NCI-H748 treated with DMSO at 0.1 percent for 48 hours (cell line): ENCODE measurements around the gene SPEF2.

Experiments used
- DNase-seq: peaks from one replicate; lab custom pipeline; 2025; lab: John Stamatoyannopoulos, UW

Gene SPEF2

DNA sequence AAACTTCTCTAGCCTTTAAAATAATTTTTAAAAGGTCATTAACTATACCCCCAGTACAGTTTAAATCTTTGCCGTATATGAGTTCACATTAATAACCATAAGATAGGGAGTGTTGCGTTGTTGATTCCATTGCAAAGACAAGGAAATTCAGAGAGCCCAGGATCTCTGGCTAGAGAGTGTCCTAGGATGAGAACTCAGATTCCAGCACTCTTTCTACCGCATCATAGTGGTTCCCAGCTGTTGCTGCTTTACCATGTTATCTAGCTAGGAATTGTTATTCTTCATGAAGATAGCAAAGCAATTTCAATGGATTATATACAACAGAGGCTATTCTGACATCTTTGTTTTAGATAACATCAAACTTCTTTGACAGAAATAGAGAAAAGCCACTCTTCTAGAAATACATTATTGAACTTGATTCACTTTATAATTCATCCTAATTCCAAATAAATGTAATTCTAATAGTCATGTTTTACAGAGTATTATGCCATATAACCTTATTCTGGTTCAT lies 160.7 kb downstream of the SPEF2 start:
- DNase-seq: no peak

DNA sequence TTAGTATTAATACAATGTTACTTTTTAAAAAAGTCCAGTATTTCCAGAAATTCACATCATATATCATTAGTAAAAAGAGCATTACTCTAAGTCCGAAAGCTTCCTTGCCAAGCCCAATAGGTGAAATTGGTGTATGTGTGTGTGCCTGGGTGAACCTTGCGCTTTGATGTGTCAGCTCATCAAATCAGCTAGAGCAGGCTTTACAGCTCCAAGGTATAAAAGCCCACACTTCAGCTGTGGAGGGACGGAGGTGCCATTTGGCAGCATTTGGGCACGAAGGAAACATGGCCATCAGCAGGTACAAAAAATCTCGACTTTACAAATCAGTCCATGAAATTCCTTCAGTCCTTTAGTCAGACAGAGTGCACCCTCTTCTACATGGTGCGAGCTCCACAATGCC lies 162.6 kb downstream of the SPEF2 start:
- DNase-seq: no peak

DNA sequence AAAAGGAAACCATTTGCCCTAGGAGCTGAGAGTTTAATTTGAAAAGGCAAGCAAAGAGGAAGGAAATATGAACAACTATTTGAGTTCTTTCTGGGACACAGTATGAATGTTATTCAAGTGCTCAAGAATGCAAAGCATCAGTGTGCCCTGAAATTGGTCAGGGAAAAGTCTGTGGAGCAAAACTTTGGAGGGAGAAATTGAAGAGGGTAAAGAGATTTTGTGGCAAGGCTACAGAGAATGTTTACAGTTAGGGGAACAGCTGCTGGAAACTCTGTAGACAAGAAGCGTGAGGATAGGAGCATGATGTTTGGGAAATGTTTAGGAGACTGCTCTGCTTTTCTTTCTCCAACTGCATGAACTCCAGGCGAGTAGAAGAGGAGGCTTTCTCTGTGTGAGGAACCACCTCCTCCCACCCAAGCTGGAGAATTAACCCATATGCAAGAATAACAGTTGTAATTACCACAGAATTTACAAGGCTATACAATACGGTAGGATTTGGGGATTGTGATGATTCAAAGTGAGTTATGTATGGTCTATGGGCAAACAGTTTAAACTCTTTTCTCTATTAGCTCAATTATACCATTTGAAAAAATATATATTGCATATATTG lies 163.6 kb downstream of the SPEF2 start:
- no peak for DNase-seq

- no peak for DNase-seq
These were observed 165.9 kb downstream of the SPEF2 start for GRCh38 chr5:35783551-35783950.

- no peak for DNase-seq
These were observed 168.0 kb downstream of the SPEF2 start for GRCh38 chr5:35785601-35786085.

GRCh38 chr5:35788724-35789123 lies 171.1 kb downstream of the SPEF2 start:
- DNase-seq: no peak

DNA sequence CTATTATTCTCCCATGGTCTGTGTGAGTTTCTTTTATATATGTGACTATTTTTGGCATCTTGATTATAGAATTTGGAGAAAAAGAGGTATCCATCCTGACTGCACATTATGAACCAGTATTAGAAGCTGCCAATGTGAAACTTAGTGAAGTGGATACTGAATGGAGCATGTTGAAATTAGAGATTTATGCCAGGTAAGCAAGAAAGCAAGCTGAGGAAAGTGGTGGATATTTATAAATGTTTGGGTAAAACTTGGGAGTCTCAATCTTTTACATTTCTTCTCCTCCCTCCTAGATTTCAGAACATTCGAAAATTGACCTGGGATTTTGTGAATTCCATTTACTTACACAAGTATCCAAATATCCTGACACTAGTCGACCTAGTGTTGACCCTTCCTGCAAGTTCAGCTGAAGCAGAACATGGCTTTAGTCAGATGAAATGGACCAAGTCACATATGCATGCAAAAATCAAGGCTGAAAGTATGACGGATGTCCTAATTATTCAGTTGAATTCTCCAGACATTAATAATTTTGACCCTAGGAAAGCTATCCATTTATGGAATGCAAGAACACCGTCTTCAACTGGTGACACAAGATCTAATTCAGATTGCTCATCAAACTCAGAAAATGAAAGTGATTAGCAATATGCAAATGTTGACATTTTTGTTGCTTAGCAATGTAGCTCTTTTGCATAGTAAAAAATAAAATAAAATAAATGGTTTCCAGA lies 172.2 kb downstream of the SPEF2 start:
- DNase-seq: no peak

GRCh38 chr5:35790457-35790822 lies 172.8 kb downstream of the SPEF2 start:
- no peak for DNase-seq

GRCh38 chr5:35794328-35794619 lies 176.6 kb downstream of the SPEF2 start:
- no peak for DNase-seq

DNA sequence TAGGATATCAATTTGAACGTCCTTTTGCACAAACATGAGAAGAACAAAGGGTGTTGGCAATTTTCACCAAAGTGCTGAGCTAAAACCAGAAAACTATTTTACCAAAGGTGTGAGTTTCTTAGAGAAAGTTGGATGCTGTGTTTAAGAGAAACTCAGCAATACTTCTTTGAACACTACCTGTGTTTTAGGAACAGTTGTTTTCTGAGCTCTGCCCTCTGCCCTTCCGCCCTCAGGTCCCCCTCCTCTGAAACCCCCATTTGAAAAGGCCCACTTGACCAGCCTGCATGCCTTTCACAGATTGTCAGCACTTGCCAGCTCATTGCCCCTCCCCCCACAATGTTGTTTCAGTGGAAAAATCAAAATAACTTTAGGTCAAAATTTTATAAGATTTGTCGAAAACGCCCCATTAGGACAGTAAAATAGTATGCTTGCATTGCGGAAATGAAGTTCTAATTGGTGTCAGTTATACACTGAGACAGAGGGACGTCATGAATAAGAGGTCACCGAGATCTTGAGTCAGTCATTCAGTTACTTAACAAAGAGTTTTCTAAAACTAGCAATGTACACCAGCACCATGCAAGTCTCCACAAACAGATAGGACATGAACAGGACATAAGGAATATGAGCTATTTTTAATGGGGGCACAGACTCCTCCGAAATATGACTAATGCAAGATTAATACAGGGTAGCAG lies 177.2 kb downstream of the SPEF2 start:
- DNase-seq: no peak

DNA sequence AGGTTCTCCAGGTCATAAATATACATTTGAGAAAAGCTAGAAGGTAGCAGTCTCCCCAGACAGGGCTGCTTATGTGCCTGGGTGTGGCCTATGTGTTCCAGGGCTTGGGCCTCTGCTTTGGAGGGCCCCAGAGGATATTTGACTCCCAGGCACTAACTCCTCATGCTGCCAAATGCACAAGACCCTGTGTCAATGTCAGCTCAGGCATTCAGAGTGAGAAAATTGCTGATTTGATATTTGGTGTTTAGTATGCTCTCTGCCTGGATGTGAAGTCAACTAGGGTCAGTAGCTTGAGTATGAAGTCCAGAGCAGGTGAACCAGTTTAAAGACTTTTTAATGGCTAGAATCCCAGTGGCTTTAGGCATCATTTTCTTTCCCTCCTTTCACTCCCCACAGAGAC lies 181.5 kb downstream of the SPEF2 start:
- DNase-seq: no peak

GRCh38 chr5:35799753-35800152 lies 182.1 kb downstream of the SPEF2 start:
- no peak for DNase-seq

DNA sequence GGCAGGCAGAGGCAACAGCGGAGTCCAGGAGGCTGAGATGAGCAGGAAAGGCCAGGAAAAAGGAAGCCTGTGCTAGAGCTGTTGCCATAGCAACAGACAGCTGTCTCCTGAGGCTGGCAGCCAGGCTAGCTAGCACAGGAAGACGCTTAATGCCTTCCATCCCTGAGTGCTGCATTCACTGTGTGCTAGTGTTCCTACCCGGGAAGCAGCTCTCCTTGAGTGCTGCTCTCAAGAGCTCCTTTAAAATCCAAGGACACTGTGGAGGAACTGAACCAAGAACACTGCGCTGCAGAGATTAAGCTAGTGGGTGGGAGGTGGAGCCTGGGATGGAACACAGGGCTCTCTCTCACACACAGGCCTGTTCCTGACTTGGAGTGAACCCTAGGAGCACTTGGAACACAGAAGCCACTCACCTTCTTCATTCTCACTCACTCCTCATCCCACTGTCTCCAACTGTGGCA lies 185.6 kb downstream of the SPEF2 start:
- DNase-seq: peak; percentile 89

DNA sequence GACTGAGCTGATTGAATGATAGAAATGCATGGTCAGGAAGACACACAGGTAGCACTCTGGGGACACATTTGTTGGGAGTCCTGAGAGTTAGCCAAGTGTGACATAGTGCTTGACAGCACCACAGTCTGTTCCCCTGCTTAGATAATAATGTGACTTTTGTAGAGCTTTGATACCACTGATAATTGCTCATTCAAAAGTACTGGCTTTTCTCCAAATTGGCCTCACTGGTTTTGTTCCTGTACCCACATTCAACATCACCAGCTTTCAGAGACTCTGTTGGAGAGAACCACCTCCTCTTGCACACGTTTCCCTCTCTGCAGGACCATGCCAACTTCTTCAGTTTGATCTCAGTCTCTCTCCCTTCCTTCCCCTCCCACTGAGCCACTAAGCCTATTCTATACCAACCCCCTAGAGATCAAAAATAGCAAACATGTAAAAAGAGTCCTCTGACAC lies 186.6 kb downstream of the SPEF2 start:
- DNase-seq: no peak

GRCh38 chr5:35804841-35805240 lies 187.2 kb downstream of the SPEF2 start:
- DNase-seq: peak; percentile 41

DNA sequence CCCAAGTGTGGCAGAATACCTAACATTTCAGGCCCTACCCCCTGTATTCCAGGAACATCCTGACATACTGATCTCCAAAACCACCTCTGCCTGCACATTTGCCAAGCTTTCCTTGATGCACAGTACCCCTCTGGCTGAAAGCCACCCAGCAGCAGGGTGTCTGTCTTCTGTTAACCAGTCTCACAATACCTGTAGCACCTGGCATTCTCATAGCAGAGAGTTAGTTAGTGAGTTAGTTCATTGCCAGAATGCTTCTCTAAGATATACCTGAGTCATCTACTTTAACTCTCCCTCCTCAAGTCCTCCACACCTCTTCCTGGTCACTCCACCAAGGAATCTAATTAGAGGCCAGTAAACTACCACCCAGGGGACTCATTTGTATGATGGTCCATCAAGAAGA lies 192.9 kb downstream of the SPEF2 start:
- DNase-seq: no peak

- no peak for DNase-seq
These were observed 193.6 kb downstream of the SPEF2 start for GRCh38 chr5:35811108-35811741.

- DNase-seq: no peak
These were observed 195.9 kb downstream of the SPEF2 start for GRCh38 chr5:35813521-35813920.

- DNase-seq: no peak
These were observed 197.7 kb downstream of the SPEF2 start for GRCh38 chr5:35815089-35815936.

DNA sequence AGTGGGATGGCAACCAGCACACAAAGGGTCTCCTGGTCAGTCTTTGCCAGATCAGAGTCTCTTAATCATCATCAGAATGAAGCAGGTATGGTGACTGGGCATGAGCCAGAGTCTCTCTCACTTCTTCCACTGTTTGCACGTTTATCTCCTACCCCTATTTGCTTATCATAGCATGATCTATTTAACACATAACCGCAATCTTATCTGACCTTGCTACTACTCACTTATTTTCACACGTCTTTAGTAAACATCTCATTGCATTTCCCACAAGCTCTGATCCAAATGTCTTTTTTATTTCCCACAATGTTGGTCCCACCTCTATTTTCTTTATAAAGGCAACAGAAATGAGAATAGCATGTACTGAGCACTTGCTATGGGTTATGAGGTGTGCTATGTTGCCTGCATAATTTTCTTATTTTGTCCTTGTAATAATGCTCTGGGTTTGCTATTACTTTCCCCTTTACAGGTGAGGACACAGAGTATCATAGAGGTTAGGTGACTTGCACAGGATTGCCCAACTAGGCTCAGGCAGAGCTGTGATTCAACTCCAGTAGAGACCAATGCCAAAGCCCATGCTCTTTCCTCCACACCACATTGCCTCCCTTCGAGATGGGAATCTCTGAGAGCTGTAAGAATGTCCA lies 199.3 kb downstream of the SPEF2 start:
- no peak for DNase-seq

DNA sequence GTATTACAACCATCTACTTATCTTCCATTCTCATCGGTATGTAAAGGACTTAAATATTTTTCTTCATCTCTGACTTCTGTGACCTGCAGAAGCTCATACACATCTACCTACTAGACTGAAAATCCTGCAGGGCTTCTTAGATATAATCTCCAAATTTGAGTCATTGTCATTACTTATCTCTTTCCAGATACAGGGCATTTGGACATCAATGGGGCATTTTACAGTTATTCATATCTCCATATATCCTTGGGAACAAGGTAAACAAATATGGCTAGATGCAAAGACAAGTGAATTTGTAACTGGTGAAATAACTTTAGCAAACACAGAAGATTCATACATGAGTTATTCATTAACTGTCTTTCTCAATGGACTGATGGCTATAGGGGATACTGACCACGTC lies 201.4 kb downstream of the SPEF2 start:
- no peak for DNase-seq
